Right lobe of liver (tissue), 6 donors: ENCODE results near the gene CMKLR1. TPM values are rescaled to one million over a fixed set of nuclear protein-coding genes. Genes with fewer than 3 reads are reported as not detected.
A peak's percentile ranks its signal among the peaks of the same experiment; 100 is the strongest.

Experiments
- ATAC-seq, 4 donors: fragments of 200-7000 bp; cut with Tn5 transposase; one replicate each; pipeline ENCODE4 v1.9.1; 2020; ENCODE audit warnings: mild to moderate bottlenecking in 4 of 4, moderate library complexity in 4 of 4
- DNase-seq, 3 donors: peaks; one replicate each; pipeline ENCODE4 v3.0.0-alpha.2; 2020
- H3K27ac ChIP-seq, 3 donors: fragments of 200-600 bp; one replicate each; pipeline ENCODE4 v1.8.0; 2022
- H3K27me3 ChIP-seq, 2 donors: fragments of 200-600 bp; one replicate each; pipeline ENCODE4 v1.8.0; 2022
- H3K36me3 ChIP-seq, 4 donors: fragments of 200-600 bp; sonication (generic) in 1 of 4; one replicate each; pipeline versions ENCODE4 v1.5.1 to v1.8.0; 2017 to 2022; ENCODE audit warnings: control low read depth in 1 of 4
- H3K4me1 ChIP-seq, 4 donors: fragments of 200-600 bp; sonication (generic) in 1 of 4; one replicate each; pipeline versions ENCODE4 v1.5.1 to v1.8.0; 2017 to 2022; ENCODE audit warnings: control low read depth in 1 of 4
- H3K4me3 ChIP-seq, 3 donors: fragments of 200-600 bp; one replicate each; pipeline ENCODE4 v1.8.0; 2022
- H3K9me3 ChIP-seq, 4 donors: fragments of 200-600 bp; sonication (generic) in 1 of 4; one replicate each; pipeline versions ENCODE4 v1.5.1 to v1.8.0; 2017 to 2022; ENCODE audit warnings: control low read depth in 1 of 4
- POLR2A ChIP-seq: fragments of 450-650 bp; IDR thresholded peaks from one replicate; pipeline ENCODE4 v1.6.1; 2017; ENCODE audit warnings: antibody characterized with exemption, mild to moderate bottlenecking
- WGBS: methylation state at CpG from one replicate; pipeline ENCODE4 v1.1.6; 2018; ENCODE audit warnings: low coverage, low lambda C conversion rate; ENCODE audit not compliant: insufficient coverage; ENCODE audit errors: missing lambda C conversion rate; 5-methylcytosine and 5-hydroxymethylcytosine counted together
- intact Hi-C, 2 donors: fragments of 100-400 bp; cut with DNase I; formaldehyde crosslinking; loops; one replicate each; pipeline versions ENCODE4 v1.11.2 to v1.14.1; 2022
- total RNA-seq, 6 experiments: library from RNA; depleted of rRNA in 2 of 6; stranded (reverse); fragments of >200 nt in 2 of 6; fragmentation: NEBNext Ultra II Directional in 3 of 6; extraction: Animal tissue kit (Norgen Biotek cat#: 25700) in 3 of 6; gene quantifications; one replicate each; pipeline versions ENCODE4 v1.1.0 to v1.2.4, GENCODE V29; 2016 to 2023
- TF ChIP-seq, protein P1 (sequence below), 4 donors: fragments of 200-600 bp in 3 of 4; fragments of 450-650 bp in 1 of 4; IDR thresholded peaks; one replicate each; pipeline versions ENCODE4 v1.5.1 to v1.8.0; 2016 to 2022; ENCODE audit warnings: antibody characterized with exemption in 4 of 4, mild to moderate bottlenecking in 2 of 4
- donor health status: DM: no; HTN: yes; CAD: no.
- donor health status: DM: no; HTN: no; CAD: no.
- donor health status: DM: no; HTN: no; CAD: no.
- donor health status: DM: no; HTN: yes; CAD: no.
- donor health status: DM: no; HTN: yes; CAD: no.

The CMKLR1 gene
- total RNA-seq, 6 experiments from 2014 or later, result 1.5 to 8.2 (median 4.2) TPM

DNA sequence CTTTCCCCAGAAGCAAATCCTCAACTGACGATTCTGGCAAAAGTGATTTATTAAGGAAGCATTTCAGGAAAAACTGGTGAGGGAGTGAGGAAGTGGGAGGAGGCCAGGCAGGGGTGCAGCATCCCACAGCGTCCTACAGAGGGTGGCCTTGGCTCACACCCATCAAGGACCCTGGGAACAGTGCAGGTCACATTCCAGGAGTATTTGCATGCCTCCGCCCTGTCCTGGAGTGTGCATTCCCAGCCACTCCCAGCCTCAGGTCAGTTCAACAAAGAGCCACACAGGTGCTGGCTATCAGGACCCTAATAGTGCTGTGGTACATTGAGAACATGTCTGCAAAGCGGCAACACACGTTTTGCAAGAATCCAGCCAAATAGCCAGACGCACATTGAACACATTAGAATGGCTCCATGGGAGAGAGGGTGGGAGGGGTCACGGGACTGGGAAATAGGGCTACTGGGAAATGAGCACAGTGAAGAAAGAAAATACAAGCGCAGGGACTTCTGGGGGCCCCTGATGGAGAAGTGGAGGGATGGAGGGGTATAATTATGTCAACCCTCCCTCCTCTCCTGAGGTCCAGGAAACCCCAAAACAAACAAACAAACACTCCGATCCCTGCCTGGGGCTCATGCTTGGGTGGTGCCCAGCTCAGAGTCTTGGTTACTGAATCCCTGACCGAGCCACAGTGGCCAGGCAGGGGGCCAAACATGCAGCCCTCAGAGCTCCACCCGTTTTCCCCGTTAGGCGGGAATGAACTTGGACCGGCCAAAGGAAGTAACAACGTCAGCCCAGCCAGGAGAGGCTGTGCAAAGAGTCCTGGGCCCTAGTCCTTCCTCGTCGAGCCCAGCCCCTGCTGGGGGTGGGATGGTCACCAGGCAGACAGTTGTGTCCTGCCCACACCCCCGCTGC is 36.5 kb downstream of the CMKLR1 start:
- Histone ChIP-seq H3K27ac (no peak overlapping the region), H3K9me3 (no peaks in the 10 kb centered on the region), H3K4me3 (no peak overlapping the region), H3K4me1 (no peaks in the 10 kb centered on the region), H3K27me3 (no peaks in the 10 kb centered on the region), H3K36me3 (no peaks in the 10 kb centered on the region)
- DNase-seq, result peak in 1 of 3 donors; percentile 44
- ATAC-seq, result peak; percentile 48 to 60 (median 50)
- TF ChIP-seq, protein P1, sequence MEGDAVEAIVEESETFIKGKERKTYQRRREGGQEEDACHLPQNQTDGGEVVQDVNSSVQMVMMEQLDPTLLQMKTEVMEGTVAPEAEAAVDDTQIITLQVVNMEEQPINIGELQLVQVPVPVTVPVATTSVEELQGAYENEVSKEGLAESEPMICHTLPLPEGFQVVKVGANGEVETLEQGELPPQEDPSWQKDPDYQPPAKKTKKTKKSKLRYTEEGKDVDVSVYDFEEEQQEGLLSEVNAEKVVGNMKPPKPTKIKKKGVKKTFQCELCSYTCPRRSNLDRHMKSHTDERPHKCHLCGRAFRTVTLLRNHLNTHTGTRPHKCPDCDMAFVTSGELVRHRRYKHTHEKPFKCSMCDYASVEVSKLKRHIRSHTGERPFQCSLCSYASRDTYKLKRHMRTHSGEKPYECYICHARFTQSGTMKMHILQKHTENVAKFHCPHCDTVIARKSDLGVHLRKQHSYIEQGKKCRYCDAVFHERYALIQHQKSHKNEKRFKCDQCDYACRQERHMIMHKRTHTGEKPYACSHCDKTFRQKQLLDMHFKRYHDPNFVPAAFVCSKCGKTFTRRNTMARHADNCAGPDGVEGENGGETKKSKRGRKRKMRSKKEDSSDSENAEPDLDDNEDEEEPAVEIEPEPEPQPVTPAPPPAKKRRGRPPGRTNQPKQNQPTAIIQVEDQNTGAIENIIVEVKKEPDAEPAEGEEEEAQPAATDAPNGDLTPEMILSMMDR (IDR thresholded peaks at IDR 0.05), result no peak
- no peak for TF ChIP-seq POLR2A
- 56% methylated on average over 8 of the region's 18 CpGs for WGBS
- intact Hi-C loops, result no loop called here

DNA sequence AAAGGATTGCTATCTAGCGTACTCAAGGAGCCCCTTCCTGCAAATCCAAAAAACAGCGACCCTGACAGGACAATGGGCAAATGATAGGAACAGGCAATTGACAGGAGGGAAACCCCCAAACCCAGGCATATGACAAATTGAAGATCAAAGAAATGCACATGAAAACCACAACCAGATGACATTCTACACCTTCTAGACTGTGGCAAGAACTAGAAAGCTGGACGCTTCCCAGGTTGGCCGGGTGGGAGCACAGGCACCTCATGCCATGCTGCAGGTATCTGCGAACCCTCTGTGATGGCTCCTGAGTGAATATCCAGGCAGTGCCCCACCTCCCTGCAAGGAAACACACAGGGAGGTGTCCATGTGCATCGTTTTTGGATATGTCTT is 37.1 kb downstream of the CMKLR1 start:
- ATAC-seq, result no peak
- intact Hi-C loops, result no loop called here
- TF ChIP-seq, protein P1 (IDR thresholded peaks at IDR 0.05), result no peak
- no peak for TF ChIP-seq POLR2A
- Histone ChIP-seq H3K27ac (no peak overlapping the region), H3K9me3 (no peaks in the 10 kb centered on the region), H3K27me3 (no peaks in the 10 kb centered on the region), H3K4me1 (no peaks in the 10 kb centered on the region), H3K4me3 (no peak overlapping the region), H3K36me3 (no peaks in the 10 kb centered on the region)
- WGBS, result 39% methylated on average over 5 of the region's 6 CpGs
- DNase-seq, result no peak

DNA sequence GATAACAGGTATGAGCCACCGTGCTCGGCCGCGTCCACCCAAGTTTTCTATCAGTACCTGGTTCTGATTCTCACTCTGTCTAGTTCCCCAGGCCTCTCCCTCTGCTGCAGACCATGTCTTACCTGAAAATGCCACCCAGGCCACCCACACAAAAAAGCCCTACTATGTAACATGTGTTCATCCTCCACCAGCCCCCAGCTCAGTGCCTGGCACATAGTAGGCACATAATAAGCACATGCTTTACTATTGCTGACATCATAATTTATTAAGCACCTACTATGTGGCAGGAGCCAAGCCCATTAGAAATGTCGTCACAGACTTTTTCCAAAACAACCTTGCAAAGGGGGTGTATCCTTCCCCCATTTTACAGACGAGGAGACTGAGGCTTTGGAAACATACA is 37.8 kb downstream of the CMKLR1 start:
- Histone ChIP-seq H3K4me1 (no peaks in the 10 kb centered on the region), H3K9me3 (no peaks in the 10 kb centered on the region), H3K36me3 (no peaks in the 10 kb centered on the region), H3K27ac (no peak overlapping the region), H3K4me3 (no peak overlapping the region), H3K27me3 (no peaks in the 10 kb centered on the region)
- ATAC-seq, result no peak
- intact Hi-C loops, result no loop called here
- no peak for DNase-seq
- 78% methylated on average over 5 of the region's 6 CpGs for WGBS
- no peak for TF ChIP-seq POLR2A
- TF ChIP-seq, protein P1 (IDR thresholded peaks at IDR 0.05), result no peak

DNA sequence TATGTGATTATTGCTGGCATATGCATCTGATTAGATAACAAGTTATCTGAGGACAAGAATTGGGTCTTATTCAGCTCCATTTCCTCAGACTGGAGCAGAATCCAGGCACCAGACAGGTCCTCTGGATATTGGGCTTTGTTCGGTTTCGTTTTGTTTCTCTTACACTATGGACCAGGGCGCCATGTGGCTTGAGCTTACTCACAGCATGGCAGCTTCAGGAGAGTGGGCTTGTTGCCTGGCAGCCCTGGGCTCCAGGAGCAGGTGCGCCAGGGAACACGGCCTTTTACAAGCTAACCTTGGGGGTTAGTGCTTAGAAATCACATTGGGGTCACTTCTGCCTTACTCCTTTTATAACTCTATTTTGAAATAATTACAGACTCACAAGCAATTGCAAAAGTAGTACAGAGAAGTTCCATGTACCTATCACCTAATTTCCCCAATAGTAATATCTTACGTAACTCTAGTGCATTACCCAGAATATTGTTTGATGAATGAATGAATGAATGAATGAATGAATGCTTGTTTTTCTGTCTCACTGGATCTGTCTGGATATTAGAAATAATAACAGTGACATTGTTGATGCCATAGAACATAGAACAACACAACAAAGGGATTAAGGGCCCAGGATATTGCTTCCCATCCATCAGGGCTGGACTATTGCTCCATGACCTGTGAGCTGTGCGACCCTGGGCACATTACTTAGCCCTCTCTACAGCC is 39.0 kb downstream of the CMKLR1 start:
- no peaks in the 10 kb centered on the region for H3K4me1 ChIP-seq
- H3K27ac ChIP-seq, result no peak overlapping the region
- TF ChIP-seq, protein P1 (IDR thresholded peaks at IDR 0.05), result no peak
- TF ChIP-seq POLR2A, result no peak
- 89% methylated on average over 6 of the region's 7 CpGs for WGBS
- intact Hi-C loops, result no loop called here
- no peaks in the 10 kb centered on the region for H3K36me3 ChIP-seq
- no peak overlapping the region for H3K4me3 ChIP-seq
- ATAC-seq (no peak), DNase-seq (no peak)
- no peaks in the 10 kb centered on the region for H3K27me3 ChIP-seq
- H3K9me3 ChIP-seq, result no peaks in the 10 kb centered on the region
